NCI-H2029 (cell line): ENCODE data around the gene SRMS.
"Not testable (repeated sequence)": the region's sequence is repeated elsewhere in the genome, so short reads cannot be mapped to it uniquely, and the experiment has no call there.

ENCODE experiments used
- DNase-seq: peaks from one replicate; lab custom pipeline; 2025; lab: John Stamatoyannopoulos, UW

SRMS gene

GRCh38 chr20:63565021-63565698, 17.6 kb upstream of the SRMS start:
- DNase-seq: no peak

- DNase-seq: no peak
These were observed 16.7 kb upstream of the SRMS start for GRCh38 chr20:63564036-63564810.

DNA sequence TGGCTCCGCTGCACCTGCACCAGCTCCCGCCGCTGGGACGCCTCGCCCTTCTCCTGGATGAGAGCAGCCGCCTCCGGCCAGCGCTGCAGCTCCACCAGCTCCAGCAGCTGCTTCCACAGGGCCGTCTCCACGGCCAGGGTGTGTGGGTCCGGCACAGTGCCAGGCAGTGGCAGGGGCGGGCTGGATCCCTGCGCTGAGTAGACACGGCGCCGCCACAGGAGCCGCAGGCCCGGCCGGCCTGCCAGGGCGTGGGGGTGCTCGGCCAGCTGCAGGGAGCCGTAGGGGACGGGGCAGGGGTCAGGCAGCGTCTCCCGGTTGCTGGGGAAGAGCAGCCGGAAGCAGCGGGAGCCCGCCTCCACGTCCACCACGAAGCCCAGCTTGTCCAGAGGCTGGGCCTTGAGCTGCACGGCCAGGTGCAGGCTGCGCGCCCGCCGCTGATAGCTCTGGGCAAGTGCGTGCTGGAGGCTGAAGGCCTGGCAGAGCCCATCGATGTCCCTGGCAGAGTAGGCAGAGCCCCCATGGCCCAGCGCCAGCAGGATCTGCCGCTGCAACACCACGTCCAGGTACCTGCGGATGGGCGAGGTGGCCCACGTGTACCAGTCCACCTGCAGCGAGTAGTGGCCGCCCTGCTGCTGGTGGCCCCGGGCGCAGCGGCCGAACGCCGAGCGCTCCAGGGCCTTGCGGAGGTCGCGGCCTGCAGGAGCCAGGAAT, 15.8 kb upstream of the SRMS start:
- no peak for DNase-seq

- DNase-seq: no peak
These were observed 15.1 kb upstream of the SRMS start for GRCh38 chr20:63562461-63563224.

DNA sequence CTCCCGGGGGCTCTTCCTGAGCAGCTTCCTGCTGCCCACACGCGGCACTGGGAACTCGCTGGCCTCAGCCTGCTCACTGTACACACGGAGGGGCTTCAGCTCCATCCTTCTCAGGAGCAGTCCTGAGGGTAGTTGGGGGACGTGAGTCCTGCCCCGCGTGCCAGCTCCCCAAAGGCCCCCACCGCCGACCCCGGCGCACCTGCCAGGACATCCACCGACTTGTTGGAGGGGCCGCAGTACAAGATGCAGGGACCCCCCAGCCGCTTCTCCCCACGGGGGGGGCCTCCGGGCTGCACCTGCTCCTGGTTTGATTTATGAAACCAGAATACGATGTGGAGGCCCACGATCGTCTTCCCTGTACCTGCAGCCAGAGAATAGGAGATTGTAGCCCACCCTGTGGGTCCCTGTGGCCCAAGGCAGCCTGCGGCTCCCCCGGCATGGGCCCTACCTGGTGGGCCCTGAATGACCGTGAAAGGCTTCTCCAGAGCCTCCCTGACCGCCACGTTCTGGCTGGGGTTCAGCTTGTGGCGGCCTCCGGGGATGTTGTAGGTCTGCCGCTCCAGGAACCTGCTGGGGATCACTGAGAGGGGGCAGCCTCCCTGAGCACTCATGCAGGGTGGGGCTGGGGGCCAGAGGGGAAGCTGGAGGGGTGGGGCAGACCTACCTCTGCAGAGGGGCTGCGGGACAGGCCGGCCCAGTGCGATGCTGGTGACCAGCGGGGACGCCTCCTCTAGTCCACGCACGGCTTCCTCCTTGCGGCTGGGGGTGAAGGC, 14.3 kb upstream of the SRMS start:
- DNase-seq: no peak

DNA sequence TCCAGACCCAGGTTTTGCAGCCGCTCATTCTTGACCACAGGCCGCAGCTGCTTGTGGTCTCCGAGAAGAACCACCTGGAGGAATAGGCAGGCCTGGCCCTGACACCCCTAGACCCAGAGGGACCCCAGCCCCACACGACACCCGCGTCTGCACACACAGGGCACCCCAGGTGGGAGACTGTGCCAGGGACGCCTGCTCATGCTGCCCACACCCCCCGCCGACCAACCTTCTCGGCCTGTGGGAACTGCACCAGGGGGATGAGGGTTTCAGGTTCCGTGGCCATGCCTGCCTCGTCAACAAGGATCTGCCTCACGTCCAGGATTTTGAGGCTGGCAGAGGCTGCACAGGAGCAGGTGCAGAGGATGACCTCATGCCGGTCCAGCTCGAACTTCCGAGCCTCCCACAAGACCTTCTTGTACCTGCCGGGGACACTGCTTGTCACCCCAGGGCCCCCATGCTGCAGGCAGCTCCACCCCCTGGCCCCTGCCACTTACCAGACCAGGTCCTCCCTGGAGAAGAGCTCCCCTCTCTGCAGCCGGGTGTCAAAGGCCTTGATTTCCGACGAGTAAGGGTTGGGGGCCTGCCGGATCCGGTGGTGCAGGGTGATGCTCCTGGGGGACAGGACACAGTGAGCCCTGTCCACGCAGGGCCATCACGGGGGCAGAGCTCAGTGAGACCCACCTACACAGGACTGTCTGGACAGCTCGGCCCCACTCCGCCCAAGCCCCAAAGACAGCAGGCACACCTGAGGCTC, 13.5 kb upstream of the SRMS start:
- DNase-seq: no peak

GRCh38 chr20:63560333-63560805, 12.8 kb upstream of the SRMS start:
- no peak for DNase-seq

DNA sequence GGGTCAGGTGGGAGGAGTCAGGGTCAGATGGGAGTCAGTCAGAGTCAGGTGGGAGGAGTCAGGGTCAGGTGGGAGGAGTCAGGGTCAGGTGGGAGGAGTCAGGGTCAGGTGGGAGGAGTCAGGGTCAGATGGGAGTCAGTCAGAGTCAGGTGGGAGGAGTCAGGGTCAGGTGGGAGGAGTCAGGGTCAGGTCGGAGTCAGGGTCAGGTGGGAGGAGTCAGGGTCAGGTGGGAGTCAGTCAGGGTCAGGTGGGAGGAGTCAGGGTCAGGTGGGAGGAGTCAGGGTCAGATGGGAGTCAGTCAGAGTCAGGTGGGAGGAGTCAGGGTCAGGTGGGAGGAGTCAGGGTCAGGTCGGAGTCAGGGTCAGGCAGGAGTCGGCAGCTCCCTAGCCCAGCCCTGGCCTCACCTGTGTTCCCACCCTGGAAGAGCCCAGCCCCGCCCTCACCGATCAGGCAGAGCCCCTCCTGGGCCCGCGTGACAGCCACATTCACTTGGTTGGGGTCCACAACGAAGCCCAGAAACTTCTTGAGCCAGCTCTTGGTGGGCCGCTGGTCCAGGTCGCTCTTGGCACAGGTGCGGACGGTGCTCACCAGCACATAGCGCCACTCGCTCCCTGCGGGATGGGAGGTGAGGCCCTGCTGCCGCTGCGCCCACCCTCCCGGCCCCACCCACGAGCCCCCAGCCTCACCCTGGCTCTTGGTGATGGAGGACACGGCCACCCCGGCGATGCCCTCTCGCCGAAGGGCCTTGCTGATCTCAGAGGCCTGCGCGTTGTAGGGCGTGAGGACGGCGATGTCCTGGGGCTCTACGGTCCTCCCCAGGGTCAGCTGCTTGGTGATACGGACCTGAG, 12.2 kb upstream of the SRMS start:
- DNase-seq: not testable (repeated sequence)

- no peak for DNase-seq
These were observed 11.4 kb upstream of the SRMS start for GRCh38 chr20:63558804-63559484.

DNA sequence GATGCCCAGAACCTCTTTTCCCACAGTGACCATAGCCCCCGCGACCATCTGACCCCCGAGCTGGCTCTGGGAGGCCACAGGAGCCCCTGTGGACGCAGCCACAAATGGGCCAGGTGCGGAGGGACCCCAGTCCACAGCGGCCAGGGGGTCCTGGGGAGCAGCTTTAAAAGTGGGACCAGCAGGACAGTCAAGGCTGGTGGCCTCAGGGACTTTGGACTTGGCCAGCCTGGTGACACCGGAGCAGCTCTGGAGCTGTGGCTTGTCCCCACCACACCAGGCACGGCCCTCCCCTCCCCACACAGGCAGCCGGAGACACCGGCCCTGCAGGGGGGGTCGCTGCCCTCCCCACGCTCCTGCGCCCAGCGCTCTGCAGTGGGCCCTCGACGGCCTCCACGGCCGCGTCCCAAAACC, 9.9 kb upstream of the SRMS start:
- no peak for DNase-seq

GRCh38 chr20:63556873-63557478, 9.4 kb upstream of the SRMS start:
- DNase-seq: no peak

DNA sequence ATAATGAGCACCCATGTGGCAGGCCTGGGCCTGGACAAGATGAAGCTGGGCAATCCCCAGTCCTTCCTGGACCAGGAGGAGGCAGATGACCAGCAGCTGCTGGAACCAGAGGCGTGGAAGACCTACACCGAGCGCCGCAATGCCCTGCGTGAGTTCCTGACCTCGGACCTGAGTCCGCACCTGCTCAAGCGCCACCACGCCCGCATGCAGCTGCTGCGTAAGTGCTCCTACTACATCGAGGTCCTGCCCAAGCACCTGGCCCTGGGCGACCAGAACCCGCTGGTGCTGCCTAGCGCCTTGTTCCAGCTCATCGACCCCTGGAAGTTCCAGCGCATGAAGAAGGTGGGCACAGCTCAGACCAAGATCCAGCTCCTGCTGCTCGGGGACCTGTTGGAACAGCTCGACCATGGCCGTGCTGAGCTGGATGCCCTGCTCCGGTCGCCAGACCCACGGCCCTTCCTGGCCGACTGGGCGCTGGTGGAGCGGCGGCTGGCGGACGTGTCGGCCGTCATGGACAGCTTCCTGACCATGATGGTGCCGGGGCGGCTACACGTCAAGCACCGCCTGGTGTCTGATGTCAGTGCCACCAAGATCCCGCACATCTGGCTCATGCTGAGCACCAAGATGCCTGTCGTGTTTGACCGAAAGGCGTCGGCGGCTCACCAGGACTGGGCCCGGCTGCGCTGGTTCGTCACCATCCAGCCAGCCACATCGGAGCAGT, 8.3 kb upstream of the SRMS start:
- no peak for DNase-seq

- no peak for DNase-seq
These were observed 7.1 kb upstream of the SRMS start for GRCh38 chr20:63554361-63555278.

DNA sequence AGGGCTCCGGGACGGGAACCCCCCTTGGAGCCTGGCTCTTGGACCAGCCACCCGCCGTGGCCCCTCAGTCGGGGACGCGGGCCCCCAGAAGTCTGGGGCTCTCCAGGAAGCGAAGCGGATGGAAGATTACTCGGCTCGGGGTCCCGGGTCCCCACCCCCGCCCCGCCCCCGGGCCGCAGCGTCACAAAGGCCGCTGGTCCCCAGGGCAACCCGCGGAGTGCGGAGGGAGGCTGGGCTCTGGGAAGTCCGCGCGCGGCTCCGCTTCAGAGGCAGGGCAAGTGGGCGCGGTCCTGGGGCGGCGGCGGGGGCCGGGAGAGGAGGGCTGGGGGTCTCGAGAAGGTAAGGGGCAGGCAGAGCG, 6.4 kb upstream of the SRMS start, which contains the start of gene FNDC11:
FNDC11 (plus strand) TSS at position 227 of the 358 bp plus-strand sequence. CDS start 1,505 bp downstream, outside the sequence.
- no peak for DNase-seq

DNA sequence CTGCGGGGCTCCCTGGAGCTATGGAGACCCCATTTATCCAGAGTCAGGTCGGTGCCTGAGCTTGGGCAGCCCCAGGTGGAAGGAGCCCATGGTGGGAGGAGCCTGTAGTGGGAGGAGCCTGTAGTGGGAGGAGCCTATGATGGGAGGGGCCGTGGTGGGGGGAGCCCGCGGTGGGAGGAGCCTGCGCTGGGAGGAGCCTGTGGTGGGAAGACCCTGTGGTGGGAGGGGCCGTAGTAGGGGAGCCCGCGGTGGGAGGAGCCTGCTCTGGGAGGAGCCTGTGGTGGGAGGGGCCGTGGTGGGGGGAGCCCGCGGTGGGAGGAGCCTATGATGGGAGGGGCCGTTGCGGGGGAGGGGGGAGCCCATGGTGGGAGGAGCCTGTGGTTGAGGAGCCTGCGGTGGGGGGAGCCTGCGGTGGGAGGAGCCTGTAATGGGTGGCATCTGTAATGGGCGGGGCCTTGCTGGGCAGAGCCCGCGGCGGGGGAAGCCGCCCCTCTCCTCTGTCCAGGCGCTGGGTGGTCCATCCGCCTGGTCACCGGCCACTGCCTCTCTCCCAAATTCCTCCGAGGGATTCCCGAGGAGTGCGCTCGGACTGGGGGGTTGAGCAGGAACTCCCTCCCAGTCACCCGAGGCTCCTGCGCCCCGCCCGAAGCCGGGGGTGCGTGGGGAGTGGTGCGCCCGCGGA, 5.8 kb upstream of the SRMS start:
- no peak for DNase-seq
